Measurements from ENCODE around the gene DHRS1. TPM values are rescaled to one million over a fixed set of nuclear protein-coding genes. Genes with fewer than 3 reads are reported as not detected.

The DHRS1 gene
- total RNA-seq, 4 donors from 2014 or later = 22.7 to 33.0 (median 28.6) TPM

DNA sequence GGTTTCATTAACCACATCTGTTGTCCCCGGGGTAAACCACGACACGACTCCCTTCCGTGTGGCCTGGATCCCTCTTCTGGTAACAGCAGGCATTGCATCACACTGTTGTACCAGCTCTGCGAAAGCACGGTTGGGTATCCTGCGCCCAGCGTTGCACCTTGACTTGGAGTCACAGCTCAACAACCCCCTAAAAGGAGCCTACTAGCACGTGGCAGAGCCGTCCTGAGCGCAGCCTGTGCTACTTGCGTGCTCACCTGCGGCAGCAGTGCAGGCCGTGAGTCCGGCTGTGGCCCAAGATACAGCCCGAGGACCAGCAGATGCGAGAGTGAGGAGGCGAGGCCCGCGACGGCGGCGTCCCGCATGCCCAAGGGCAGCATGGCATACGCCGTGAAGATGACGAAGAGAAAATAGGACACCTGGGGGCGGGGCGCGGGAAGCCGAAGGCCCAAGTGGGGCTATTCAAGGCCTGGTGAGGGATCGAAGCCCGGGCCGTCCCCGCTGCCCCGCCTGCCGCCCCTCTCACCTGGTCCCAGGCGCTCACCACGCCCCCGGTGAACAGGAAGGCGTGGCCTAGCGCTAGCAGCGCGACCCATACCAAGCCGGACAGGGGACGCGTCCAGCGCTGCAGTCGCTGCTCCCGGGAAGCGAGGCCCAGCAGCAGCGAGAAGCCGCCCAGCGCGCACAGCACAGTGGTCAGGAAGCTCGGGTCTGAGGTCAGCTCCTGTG, 32.9 kb upstream of the DHRS1 start:
- TF ChIP-seq, protein P1, sequence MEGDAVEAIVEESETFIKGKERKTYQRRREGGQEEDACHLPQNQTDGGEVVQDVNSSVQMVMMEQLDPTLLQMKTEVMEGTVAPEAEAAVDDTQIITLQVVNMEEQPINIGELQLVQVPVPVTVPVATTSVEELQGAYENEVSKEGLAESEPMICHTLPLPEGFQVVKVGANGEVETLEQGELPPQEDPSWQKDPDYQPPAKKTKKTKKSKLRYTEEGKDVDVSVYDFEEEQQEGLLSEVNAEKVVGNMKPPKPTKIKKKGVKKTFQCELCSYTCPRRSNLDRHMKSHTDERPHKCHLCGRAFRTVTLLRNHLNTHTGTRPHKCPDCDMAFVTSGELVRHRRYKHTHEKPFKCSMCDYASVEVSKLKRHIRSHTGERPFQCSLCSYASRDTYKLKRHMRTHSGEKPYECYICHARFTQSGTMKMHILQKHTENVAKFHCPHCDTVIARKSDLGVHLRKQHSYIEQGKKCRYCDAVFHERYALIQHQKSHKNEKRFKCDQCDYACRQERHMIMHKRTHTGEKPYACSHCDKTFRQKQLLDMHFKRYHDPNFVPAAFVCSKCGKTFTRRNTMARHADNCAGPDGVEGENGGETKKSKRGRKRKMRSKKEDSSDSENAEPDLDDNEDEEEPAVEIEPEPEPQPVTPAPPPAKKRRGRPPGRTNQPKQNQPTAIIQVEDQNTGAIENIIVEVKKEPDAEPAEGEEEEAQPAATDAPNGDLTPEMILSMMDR (IDR thresholded peaks at IDR 0.05; ENCODE audit: low read depth) = no peak

DNA sequence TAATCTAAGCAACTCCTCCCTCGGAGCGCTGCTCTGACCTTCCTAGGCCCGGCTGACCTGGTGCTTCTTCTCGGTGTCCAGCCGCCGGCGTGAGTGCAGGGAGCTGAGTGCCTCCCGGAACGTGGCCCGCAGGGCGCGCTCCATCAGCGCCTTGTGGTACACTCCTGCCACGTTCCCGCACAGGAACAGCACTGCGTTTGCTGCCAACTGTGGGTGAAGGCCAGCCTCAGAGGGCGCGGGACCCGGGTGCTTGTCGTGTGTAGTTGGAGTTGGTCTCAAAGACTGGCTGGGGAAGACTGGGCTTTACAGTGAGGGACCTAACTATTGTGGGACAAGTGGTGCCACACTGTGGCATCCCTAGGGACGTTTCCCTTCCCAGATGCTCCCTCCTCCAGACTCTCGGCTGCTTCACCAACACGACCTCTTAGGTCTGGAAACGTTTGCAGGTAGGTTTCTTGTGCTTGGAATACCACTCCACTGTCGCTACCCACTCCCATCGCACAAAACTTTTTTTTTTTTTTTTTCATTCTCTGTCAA, 32.2 kb upstream of the DHRS1 start:
- TF ChIP-seq, protein P1 (IDR thresholded peaks at IDR 0.05; ENCODE audit: low read depth) = no peak

DNA sequence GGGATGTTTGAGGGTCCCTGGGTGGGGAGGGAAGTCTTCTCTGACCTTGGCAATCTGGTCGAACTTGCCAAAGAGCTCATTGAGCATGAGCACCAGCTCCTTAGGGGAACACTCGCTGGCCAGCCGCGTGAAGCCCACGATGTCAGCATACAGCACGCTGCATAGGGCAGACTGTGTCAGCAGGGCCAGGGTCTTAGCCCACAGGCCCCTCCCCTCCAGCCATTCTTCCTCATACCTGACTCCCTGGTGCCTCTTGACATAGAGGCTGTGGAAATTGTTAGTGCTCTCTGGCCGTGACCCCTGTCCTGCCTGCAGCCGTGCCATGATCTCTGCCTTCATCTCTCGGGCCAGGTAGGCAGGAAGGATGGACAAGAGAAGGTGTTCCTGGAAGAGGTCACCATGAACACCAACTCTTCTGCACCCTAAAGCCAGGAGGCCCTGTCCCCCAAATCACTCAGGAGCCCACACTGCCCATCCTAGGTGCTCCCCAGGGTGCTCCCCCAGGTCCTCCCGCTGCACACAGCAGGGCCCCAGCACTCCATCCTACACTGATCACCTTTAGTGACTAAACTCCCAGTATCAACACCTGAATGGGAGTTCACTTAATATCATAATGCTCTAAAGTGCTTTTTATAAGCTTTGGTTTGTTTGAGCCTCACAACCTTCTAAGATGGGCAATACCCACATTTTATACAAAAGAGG, 31.5 kb upstream of the DHRS1 start:
- TF ChIP-seq, protein P1 (IDR thresholded peaks at IDR 0.05; ENCODE audit: low read depth) = no peak

DNA sequence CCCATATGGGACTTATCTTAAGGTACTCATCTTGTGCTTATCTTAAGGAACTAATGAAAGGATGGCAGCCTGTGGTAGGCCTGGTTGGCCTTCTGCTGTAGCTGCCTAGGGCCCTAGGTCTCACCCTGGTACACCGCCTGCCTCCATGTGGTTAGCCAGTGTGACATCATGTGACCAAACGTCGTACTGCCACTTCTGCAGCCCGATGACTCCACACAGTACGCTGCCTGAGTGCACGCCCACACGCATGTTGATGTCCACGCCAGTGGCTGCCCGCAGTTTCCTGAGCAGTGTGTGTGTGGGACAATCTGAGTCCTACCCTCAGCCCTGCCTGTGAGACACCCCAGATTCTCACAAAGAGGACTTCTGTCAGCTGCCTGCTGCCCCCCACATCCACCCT, 30.2 kb upstream of the DHRS1 start:
- TF ChIP-seq, protein P1 (IDR thresholded peaks at IDR 0.05; ENCODE audit: low read depth) = no peak

DNA sequence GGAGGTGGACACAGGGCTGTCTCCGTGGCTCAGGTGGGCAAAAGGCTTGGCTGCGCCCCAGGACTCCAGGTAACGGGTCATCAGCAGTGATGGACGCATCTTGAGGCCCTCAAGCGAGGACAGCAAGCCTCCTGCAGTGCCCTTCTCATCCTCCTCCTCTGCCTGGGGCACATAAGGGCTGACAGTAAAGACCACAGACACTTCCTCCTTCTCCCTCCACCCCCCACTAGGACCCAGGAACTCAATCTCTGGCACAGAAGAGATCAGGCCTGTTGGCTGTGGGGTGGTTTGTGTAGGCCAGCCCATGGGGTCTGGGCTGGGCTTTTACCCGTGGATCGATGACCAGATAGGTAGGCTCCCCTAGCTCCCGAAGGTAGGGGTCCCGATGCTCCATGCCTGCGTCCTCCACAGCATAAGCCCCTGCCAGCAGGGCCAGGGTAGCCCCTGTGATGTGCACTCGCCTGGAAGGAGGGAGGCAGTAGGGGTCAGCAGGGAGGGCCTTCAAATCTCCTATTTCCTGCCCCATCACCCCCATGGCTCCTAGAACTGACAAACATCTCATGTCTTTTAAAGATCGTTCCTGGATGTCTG, 29.6 kb upstream of the DHRS1 start:
- TF ChIP-seq, protein P1 (IDR thresholded peaks at IDR 0.05; ENCODE audit: low read depth) = no peak

DNA sequence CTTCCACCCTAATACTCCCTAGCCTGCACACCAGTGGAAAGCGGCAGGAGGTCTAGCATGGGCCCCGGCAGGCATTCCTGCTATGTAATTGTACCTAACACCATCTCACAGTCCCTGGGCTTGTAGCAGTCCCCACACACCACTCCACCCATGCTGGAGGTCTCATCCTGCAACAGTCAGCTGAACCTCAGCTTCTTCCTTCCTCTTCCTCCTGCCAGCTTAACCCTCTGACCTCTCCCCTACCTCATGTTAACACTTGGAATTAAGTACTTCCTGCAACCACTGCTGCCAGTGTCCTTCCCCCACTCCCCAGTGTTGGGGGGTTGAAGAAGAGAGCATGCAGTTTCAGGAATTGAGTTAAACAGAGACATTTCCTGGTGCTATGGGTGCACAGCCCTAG, 27.7 kb upstream of the DHRS1 start:
- TF ChIP-seq, protein P1 (IDR thresholded peaks at IDR 0.05; ENCODE audit: low read depth) = no peak

DNA sequence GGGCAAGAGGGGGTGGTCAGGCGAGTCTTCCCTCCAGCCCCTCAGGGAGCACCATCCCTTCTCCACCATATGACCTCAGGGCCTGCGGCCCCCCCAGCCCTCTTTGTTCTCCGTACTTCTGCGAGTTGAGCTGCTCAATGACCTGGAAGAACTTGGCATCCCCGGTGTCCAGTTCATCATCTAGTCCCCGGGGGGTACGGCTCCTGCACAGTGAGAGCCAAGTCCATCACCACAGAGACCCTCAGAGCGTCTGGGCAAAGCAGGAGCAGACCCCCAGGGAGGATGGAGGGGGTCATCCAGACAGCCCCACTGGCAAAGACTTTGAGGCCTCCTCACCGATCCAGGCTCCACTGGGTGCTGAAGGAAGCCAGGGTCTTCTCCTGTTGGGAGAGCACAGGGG, 26.4 kb upstream of the DHRS1 start:
- TF ChIP-seq, protein P1 (IDR thresholded peaks at IDR 0.05; ENCODE audit: low read depth) = no peak

Measured in subcutaneous adipose tissue (tissue), 4 donors.